GM12875 (cell line): ENCODE results near the gene POLR2A.

Source experiments
- H3K4me3 ChIP-seq: one replicate; pipeline ENCODE4 v1.5.1; 2011; ENCODE audit warnings: low read depth, low read length, control low read depth
- TF ChIP-seq, protein P1 (sequence below): IDR thresholded peaks from 2 replicates; pipeline ENCODE4 v1.5.1; 2011; ENCODE audit warnings: low read depth, mild to moderate bottlenecking, control low read depth, inconsistent platforms, low read length, moderate library complexity, borderline replicate concordance; ENCODE audit not compliant: insufficient read depth

The POLR2A gene

DNA sequence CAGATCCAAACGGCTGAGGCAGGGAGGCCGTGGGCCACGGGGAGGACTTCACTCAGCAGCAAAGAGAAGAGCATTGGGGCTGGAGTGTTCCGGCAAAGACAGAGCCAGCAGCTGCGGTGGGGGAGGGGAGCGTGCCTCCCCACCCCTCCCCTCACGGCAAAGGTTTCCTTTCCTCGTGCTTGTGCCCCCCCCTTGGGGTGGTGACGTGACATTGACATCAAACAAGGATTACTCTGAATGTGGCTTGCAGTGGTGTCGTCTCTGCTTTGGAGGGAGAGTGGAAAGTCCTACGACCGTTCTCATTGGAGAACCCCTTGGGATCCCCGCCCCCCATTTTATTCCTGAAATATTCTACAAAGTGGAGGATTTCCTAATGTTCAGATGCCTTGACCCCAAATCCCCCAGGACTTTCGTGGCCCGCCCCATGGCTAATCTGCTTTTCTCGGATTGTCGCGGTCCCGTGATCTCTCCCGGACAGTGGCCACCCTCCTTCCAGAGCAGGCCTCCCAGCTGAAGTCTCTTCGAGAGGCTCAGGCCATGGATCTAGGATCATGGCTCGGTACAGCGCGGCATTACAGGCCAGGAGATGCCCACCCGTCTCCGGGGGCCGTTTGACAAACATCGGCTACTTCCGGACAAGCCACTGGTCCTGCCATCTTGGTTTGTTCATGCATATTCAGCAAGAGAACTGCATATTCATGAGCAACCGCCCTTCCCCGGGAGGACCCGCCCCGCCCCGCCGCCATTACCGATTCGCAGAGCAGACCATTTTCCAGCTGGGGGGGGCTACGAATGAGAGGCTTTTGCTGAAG, 705 bp upstream of the POLR2A start:
- TF ChIP-seq, protein P1, sequence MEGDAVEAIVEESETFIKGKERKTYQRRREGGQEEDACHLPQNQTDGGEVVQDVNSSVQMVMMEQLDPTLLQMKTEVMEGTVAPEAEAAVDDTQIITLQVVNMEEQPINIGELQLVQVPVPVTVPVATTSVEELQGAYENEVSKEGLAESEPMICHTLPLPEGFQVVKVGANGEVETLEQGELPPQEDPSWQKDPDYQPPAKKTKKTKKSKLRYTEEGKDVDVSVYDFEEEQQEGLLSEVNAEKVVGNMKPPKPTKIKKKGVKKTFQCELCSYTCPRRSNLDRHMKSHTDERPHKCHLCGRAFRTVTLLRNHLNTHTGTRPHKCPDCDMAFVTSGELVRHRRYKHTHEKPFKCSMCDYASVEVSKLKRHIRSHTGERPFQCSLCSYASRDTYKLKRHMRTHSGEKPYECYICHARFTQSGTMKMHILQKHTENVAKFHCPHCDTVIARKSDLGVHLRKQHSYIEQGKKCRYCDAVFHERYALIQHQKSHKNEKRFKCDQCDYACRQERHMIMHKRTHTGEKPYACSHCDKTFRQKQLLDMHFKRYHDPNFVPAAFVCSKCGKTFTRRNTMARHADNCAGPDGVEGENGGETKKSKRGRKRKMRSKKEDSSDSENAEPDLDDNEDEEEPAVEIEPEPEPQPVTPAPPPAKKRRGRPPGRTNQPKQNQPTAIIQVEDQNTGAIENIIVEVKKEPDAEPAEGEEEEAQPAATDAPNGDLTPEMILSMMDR: no peak
- peak overlapping the region; percentile 74 for H3K4me3 ChIP-seq

DNA sequence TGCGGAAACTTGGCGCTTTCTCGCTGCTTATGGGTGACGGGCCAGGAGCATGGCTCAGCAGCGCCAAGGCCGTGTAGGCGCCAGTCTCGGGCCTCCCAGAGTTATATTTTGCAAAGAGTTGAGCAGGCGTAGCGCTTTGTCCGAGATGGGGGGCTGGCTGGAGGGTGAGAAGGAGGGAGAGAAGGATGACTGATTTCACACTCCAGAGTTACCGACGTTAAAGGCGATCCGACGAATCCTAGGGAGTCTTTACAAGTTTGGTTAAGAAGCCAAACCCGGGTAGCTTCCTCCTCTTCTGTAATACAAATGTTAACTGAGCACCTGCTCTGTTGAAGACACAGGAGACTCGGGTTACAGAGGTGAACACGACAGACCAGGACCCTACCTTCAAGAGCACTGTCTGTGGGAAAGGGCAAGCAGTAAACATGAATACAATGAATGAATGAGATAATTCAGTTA, 782 bp downstream of the POLR2A start:
- TF ChIP-seq, protein P1: 0 out of 2 replicates have a peak, but pooled peaks have one; percentile 22
- H3K4me3 ChIP-seq: peak overlapping the region; percentile 74

DNA sequence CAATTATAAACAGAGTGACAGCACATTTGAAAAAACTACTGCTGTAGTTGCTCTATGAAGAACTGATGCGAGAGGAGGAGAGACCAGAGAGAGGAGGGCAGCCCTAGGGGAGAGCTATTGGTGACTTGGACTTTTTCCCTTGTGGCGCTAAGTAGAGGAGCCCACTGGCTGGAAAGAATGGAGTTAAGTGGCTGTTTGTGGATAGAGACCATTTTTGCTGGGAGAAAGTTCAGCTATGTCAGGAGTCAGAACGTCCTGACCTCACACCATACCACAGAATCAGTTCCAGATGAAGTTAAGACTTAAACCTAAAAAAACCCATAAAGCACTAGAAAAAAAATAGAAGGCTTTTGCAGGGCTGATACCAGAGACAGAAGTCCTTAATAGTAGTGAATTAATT, 2.0 kb downstream of the POLR2A start:
- peak overlapping the region; percentile 33 for H3K4me3 ChIP-seq
- TF ChIP-seq, protein P1: no peak

DNA sequence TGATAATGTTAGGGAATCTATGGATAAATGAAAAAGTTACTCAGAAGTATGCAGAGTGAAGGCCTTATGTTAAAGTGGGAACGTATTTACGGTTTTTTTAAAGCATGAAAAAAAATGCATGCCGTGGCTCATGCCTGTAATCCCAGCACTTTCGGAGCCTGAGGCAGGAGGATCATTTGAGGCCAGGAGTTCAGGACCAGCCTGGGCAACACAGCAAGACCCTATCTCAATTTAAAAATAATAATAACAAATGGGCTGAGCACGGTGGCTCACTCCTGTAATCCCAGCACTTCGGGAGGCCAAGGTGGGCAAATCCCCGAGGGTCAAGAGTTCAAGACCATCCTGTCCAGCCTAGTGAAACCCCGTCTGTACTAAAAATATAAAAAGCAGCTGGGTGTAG, 6.0 kb downstream of the POLR2A start:
- TF ChIP-seq, protein P1: no peak
- H3K4me3 ChIP-seq: no peak overlapping the region

DNA sequence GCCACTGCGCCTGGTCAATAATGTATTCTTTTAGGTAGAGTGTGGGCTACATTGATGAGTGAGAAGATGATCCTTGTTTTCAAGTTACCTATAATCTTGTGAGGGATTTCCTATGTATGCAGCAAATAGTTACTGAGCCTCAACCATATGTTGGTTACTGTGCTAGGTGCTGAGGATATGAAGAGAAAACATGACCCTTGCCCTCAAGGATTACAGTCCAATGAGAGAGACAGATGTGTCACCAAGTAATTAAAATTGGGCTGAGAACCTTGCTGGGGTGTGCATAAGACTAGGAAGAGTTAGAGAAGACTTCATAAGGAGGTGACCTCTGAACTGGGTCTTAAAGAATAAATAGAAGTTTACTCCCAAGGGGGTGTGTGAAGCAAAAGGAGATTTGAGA, 7.4 kb downstream of the POLR2A start:
- H3K4me3 ChIP-seq: no peak overlapping the region
- TF ChIP-seq, protein P1: no peak

DNA sequence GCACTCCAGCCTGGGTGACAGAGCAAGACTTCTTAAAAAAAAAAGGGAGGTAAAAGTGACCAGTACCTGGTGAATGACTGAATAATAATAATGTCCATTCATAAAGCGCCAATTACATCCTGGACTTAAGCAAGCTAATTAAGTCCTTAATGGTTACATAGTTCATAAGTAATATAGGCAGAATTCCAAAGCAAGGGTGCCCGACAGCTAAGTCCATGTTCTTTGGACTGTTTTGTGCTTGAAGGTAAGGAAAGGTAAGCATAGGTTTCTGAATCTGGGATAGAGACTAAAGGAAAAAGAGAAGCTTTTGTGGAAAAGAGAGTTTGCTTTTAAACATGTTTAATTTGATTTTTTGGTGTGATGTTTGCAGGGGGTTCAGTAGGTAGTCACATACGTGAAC, 9.8 kb downstream of the POLR2A start:
- TF ChIP-seq, protein P1: no peak
- H3K4me3 ChIP-seq: no peak overlapping the region

DNA sequence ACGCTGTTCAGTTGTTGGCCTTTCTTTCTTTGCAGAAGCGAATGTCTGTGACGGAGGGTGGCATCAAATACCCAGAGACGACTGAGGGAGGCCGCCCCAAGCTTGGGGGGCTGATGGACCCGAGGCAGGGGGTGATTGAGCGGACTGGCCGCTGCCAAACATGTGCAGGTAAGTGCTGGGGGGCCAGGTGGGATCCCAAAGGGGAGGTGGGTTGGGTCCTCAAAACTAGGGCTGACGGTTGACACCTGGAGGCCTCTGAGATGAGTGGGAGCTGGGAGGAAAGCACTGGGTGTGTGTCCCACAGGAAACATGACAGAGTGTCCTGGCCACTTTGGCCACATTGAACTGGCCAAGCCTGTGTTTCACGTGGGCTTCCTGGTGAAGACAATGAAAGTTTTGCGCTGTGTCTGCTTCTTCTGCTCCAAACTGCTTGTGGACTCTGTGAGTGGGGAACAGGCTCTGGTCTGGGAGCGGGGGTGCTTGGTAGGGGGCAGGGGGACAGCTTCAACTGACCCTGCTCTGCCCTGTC, 11.8 kb downstream of the POLR2A start:
- TF ChIP-seq, protein P1: no peak
- H3K4me3 ChIP-seq: no peak overlapping the region
